ENCODE results near the gene WHRN. TPM values are rescaled to one million over a fixed set of nuclear protein-coding genes. Genes with fewer than 3 reads are reported as not detected.

Gene WHRN
- total RNA-seq, 1 donor from 2014 or later, result 6.9 TPM

- Mint-ChIP-seq H3K27ac (ENCODE audit: unreplicated experiment) (peak within 1 kb of the TSS; percentile 95), H3K4me1 (ENCODE audit: low read depth) (peaks cover 76% of the 10 kb centered on the region), H3K36me3 (ENCODE audit: low read depth) (peaks cover 1% of the 10 kb centered on the region), H3K27me3 (ENCODE audit: low read depth) (no peaks in the 10 kb centered on the region), H3K9me3 (ENCODE audit: low read depth) (no peaks in the 10 kb centered on the region), H3K4me3 (ENCODE audit: unreplicated experiment) (peak within 1 kb of the TSS; percentile 93)
- DNase-seq (ENCODE audit: low spot score), result no peak
- peak; percentile 6 for TF ChIP-seq CTCF (IDR thresholded peaks at IDR 0.05)
These were observed 117.5 kb downstream of the WHRN start, which contains the start of gene AKNA for GRCh38 chr9:114387680-114388356. Gene AKNA (minus strand): TSS chr9:114387982. CDS start chr9:114381333, 6,649 bp downstream.

- peaks cover 1% of the 10 kb centered on the region for H3K36me3 Mint-ChIP-seq (ENCODE audit: low read depth)
- H3K4me3 Mint-ChIP-seq (ENCODE audit: unreplicated experiment), result peak overlapping the region; percentile 93
- no peaks in the 10 kb centered on the region for H3K27me3 Mint-ChIP-seq (ENCODE audit: low read depth)
- peaks cover 80% of the 10 kb centered on the region for H3K4me1 Mint-ChIP-seq (ENCODE audit: low read depth)
- TF ChIP-seq CTCF (IDR thresholded peaks at IDR 0.05), result no peak
- no peaks in the 10 kb centered on the region for H3K9me3 Mint-ChIP-seq (ENCODE audit: low read depth)
- peak overlapping the region; percentile 95 for H3K27ac Mint-ChIP-seq (ENCODE audit: unreplicated experiment)
- DNase-seq (ENCODE audit: low spot score), result no peak
These were observed 118.2 kb downstream of the WHRN start for GRCh38 chr9:114386886-114387679.

- Mint-ChIP-seq H3K9me3 (ENCODE audit: low read depth) (no peaks in the 10 kb centered on the region), H3K4me1 (ENCODE audit: low read depth) (peaks cover 83% of the 10 kb centered on the region), H3K36me3 (ENCODE audit: low read depth) (peaks cover 1% of the 10 kb centered on the region), H3K27me3 (ENCODE audit: low read depth) (no peaks in the 10 kb centered on the region), H3K4me3 (ENCODE audit: unreplicated experiment) (peak overlapping the region; percentile 93), H3K27ac (ENCODE audit: unreplicated experiment) (peak overlapping the region; percentile 95)
- no peak for DNase-seq (ENCODE audit: low spot score)
- no peak for TF ChIP-seq CTCF (IDR thresholded peaks at IDR 0.05)
These were observed 118.8 kb downstream of the WHRN start for GRCh38 chr9:114386361-114386885.

- Mint-ChIP-seq H3K27me3 (ENCODE audit: low read depth) (no peaks in the 10 kb centered on the region), H3K4me1 (ENCODE audit: low read depth) (peaks cover 81% of the 10 kb centered on the region)
- no peak for DNase-seq (ENCODE audit: low spot score)
These were observed 119.7 kb downstream of the WHRN start for GRCh38 chr9:114385397-114386181.

More at GRCh38 chr9:114385397-114386181, 119.7 kb downstream of the WHRN start:
- Mint-ChIP-seq H3K4me3 (ENCODE audit: unreplicated experiment) (peak overlapping the region; percentile 93), H3K36me3 (ENCODE audit: low read depth) (peaks cover 1% of the 10 kb centered on the region), H3K9me3 (ENCODE audit: low read depth) (no peaks in the 10 kb centered on the region), H3K27ac (ENCODE audit: unreplicated experiment) (peak overlapping the region; percentile 95)
- peak; percentile 21 for TF ChIP-seq CTCF (IDR thresholded peaks at IDR 0.05)
